TTC549 (cell line): ENCODE measurements around the gene CEP41.

Experiments
- FAIRE-seq: peaks from 2 replicates; lab custom pipeline; 2012; peaks lifted over from hg19 to GRCh38; lab: Jason Lieb, UNC

Gene CEP41

DNA sequence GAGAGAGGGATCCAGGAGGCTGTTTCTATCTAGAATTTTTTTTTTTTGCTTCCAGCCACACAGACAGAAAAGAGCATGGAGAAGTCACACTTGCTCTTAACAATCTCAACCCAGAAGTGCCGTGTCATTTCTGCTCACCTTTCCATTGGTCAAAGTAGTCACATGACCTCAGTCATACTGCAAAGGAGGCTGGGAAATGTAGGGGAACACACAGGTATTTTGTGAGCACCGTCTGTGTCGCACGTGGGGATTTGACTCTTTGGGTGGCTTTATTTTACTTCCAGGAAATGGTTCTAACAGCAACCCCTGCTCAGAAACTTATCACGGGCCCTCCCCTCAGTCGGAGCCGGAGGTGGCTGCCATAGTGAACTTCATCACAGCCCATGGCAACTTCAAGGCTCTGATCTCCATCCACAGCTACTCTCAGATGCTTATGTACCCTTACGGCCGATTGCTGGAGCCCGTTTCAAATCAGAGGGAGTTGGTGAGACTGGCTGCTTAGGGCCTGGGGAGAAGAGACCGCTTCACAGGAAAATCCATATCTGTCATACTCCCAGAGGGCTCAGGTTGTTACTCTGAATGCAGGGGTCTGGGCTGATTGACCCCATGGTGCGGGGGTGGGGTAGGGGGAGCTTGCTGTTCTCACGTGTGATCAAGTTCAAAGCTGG lies 73.6 kb downstream of the CEP41 start:
- no peak for FAIRE-seq

DNA sequence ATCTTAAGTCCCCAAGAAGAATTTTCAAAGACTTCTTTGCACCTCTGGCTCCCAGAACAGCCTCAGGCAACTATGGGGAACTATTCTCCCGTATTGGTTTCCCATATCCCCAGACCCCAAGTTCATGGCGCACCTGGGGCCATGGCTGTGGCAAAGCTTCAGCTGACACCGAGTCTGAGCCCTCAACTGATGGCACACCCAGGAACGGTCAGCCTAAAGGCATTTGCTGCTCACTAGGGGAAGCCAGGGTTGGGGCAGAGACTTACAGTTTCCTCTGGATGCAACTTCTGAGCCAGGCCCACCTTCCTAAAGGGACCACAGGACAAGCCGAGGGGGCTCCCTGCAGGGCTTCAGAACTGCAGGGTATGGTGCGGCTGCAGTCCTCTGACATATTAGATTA lies 74.3 kb downstream of the CEP41 start:
- FAIRE-seq = no peak

DNA sequence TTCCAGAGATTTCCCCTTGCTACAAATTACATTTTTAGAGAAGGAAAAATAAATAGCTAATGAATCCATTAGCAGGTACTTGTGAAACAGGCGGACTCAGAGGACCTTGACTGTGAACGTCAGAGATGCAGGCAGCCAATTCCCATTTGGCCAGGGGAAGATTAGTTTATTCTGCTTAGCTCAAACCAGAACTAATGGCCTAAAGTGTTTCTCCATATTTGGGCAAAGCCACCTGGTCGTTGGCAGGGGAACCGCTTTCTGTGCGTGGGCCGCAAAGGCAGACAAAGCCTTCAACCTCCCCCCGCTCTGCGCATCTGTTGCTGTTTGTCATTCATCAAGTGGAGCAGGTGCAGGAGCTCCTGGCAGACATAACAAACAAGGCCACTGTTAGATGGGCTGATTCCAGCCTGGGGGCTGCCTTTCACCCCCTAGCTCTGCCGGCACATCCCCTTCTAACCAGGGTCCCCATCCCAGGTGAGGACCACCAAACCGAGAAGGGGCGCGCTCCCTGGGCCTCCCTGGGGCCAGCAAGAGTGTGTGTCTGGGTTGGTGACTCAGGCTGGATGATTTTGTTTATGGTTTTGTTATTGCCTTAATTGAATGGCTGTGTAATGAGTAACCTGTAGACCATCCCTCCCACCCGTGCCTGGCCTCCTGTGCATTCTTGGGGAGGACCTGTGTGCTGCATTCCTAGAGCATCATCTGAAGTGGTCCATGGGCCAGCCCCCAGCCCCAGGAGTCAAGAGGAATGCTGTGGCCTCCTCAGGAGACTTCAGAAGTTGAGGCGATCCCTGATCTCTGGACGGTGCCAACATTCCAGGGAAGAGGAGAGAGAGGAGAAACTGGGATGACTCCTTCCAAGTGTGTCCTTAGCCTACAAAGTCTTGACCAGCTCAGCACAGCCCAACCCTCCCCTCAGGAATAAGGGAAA lies 75.0 kb downstream of the CEP41 start:
- FAIRE-seq = no peak

DNA sequence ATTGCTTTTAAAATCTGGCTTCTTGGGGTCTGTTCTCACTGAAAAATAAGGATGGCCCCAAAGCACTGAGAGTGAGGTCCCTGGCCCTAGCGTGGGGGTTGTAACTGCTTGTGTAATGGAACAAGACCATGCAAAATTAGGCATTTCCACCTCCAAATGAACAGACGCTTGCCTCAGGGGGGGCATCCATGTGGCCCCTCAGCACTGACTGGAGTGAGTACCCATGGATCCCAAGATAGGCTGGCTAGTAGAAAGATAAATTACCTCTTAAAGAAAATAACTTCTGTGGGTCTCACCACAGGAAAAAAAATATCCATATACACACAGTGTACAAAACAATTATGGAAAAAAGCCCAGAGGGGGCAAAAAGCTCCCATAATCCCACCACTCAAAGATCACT lies 75.7 kb downstream of the CEP41 start:
- no peak for FAIRE-seq

DNA sequence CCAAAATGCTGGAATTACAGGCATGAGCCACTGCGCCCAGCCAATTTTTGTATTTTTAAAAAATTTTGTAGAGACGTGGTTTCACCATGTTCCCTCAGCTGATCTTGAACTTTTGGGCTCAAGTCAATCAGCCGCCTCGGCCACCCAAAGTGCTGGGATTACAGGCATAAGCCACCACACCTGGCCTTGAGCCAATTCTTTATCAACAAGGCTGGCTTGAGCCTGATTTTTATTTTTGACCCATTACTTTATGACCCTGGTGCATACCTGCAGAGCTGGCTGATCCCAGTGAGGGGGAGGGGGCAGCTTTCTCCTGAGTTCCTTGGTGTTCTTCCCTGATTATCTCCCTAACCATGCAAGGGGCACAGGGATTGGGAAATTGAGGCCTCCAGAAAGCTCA lies 76.4 kb downstream of the CEP41 start:
- no peak for FAIRE-seq

DNA sequence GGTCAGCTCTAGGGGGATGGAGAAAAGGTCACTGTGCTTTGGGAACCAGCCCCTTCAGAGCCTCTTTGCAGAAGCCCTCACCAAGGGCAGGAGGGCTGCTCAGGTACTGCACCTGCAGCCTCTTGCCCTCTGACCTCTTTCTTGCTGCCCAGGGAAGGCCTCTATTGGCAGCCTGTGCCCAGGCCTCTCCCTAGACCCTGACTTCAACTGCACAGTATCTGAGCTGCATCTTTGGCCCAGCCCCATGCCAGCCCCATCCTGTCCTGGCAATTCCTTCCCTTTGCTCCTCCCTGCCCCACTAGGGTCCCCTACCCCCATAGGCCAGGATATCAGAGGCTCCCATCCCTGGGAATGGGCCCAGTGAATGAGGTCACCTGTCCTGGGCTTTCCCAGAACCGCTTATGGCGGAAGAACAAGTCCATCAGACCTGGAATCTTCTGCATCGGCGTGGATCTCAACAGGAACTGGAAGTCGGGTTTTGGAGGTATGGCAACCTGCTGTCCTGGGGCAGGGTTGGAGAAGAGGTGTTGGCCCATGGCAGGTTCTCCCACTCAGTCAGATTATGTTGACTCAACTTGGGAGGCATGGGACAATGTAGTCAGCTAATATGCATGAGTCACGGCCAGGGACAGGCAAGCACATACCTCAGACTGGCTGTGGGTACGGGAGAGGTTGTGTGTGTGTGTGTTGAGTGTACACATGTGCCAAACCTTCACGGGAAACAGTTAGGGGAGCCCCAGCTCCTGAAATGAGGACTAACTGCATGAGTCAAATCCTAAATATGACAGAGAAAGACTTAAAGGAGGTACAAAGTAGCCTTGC lies 77.6 kb downstream of the CEP41 start:
- FAIRE-seq = no peak

DNA sequence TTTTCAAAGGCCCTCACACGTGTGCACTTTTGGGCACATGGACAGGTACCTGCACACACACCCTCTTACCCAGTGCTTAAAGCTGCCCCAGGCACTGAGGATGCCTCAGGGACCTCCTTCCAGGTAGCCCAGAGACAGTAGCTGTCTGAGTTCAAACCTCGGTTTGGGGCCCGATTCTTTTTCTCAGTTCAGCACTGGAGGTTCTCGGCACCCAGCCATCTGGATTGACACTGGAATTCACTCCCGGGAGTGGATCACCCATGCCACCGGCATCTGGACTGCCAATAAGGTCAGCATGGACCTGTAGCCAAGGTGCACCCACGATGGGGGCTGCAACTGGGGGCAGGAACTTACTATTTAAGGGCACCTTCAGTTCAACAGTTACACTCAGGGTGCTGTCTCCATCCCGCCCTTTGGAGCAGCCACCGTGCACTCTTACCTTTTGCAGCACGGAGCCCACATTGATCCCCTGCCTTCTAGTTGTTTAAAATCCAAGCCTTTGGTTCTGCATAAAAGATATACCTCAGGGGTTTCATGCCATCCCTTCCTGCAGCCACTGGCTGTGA lies 78.5 kb downstream of the CEP41 start:
- no peak for FAIRE-seq

DNA sequence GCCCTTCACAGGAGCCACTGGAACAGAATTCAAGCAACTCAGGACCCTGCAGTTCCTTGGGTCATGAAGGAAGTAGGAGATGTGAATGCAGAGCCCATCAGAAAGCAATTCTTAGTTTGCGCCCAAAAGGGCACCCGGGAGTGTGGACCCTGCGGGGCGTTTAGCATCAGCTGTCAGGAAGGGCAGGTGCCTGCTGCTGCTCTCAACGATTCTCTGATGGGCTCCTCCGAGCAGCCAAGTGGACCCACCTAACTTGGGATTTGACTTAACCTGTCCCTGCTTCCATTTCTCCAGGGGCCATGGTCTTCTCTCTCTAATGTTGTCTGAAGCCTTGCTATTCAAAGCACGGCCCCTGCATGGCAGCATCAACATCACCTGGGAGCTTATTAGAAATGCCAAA lies 79.1 kb downstream of the CEP41 start:
- FAIRE-seq = no peak

DNA sequence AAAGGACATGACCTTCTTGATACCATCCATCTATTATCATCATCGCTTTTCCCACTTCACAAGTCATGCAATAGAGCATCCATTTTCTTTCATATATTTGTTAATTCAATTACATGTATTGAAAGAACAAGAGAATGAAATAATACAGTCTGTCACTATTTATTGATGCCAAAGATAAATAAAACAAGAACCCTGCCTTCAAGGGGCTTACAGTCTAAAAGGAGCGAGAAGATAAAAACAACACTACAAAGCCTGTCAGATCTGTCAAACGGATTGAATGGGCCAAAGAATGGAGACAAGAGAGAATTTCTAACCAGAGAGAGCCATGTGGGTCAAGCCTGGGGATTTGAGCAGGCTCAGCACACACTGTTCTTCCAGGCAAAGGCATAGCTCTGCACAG lies 80.3 kb downstream of the CEP41 start:
- FAIRE-seq = no peak

DNA sequence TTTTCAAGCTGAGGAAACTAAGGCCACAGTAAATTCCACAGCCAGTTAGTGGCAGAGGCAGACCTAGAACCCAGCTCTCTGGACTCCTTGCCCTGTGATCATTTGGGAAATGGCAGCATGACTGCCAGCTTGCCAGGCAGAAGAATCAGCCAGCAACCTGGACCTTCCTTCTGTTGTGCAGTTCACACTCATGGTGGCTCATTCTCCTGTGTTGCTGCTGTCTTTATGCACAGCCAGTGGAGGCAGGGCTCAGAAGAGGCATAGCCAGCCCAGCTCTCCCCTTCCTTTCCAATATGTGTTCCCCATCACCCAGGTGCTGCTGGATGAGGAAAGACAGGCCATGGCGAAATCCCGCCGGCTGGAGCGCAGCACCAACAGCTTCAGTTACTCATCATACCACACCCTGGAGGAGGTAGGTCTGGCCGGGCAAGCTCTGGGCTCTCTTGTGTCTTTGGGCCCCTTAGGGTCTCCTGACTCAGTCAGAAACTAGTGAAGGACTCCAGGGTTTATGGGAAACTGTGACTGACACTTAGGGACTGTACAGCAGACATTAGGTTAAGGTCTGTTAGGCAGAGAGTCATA lies 81.4 kb downstream of the CEP41 start:
- FAIRE-seq = no peak

DNA sequence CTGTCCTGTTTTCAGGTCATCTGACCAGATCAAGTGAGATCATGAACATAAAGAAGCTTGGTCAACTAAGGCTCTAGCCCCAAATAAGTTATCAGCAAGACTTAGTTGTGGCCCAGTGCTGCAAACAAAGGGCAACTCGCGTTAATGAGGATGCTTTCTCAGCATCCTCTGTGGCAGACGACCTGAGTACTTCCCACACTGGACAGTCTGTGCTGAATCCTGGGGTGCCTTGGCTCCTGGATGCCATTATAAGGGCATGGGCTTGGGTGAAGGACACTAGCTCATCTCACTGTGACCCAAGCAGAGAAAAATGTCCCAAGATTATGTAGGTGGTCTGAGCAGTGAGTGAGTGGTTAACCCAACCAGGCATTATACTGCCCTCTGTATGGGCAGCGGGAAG lies 82.3 kb downstream of the CEP41 start:
- FAIRE-seq = no peak

DNA sequence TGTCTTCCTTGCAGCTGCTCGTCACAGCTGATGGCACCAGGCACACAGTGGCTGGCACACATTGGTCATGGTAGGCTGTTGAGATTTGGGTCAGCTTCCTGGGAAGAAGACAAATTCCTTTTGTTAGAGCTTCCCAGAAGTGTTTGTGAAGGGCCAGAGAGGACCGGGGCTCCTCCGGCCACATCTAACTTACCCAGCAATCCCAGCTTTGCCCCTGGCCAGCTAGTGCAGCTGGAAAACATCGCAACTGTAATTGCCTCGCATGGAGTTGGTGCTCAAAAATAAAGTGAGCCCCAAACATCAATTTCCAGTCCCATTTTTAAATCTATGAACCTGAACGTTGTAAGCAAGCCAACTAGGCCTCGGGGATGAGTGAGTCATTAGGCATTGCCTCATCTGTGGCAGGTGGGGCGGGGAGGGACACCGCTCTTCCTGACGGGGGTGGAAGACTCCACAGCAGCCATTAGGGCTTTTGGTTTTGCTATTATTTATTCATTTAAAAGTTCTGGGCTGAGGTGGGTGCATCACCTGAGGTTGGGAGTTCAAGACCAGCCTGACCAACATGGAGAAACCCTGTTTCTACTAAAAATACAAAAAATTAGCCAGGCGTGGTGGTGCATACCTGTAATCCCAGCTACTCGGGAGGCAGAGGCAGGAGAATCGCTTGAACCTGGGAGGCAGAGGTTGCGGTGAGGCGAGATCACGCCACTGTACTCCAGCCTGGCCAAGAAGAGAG lies 83.8 kb downstream of the CEP41 start:
- FAIRE-seq = no peak

DNA sequence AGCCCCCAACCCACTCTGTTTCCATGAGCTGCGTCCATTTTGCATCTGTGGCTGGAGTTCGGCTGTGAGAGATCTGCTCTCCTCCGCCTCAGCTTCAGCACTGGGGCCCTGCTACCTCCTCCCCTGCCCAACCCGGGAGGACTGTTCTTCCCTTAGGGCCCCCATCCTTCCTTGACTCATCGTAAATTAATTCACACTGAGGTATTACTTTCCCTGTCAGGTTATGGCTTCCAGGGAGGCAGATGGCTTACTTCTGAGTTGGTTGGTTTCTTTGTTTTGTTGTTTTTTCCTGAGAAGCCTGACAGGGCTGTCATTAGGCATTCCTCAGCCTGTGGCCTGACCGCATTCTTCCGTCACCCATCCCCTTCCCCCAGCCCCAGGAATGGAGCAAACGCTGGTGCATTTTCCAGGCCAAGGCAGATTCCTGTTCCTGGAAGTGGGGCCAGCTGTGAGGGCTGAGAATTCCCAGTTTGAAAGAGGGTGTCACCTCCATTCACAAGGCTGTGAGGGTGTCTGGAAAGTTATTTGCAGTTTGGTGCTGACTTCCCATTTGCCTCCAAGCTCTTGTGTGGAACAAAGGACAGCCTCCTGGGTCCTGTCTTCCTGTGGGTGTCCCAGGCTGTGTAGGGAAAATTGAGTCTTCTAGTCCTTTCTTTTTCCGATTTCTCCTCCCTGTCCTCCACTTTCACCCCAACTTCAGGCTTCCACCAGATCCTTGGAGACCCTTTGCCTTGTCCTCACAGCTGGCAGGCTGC lies 84.5 kb downstream of the CEP41 start:
- peak; percentile 54 for FAIRE-seq

DNA sequence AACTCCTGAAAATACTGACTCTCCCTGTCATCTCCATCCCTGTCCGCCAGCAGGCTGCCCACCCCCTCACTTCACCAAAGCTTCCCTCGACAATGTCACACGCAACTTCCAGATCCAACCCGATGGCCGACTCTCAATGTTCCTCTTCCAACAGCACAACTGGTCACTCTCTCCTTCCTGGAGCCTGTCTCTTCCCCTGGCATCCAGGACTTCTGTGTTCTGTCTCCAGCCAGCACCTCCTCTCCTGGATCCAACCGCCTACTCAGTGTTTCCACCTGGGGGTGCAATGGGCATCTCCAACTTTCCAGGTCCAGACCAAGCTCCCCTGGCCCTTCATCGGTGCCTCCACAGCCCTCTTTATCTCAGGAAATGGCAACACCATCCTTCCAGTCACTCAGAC lies 87.6 kb downstream of the CEP41 start:
- no peak for FAIRE-seq

DNA sequence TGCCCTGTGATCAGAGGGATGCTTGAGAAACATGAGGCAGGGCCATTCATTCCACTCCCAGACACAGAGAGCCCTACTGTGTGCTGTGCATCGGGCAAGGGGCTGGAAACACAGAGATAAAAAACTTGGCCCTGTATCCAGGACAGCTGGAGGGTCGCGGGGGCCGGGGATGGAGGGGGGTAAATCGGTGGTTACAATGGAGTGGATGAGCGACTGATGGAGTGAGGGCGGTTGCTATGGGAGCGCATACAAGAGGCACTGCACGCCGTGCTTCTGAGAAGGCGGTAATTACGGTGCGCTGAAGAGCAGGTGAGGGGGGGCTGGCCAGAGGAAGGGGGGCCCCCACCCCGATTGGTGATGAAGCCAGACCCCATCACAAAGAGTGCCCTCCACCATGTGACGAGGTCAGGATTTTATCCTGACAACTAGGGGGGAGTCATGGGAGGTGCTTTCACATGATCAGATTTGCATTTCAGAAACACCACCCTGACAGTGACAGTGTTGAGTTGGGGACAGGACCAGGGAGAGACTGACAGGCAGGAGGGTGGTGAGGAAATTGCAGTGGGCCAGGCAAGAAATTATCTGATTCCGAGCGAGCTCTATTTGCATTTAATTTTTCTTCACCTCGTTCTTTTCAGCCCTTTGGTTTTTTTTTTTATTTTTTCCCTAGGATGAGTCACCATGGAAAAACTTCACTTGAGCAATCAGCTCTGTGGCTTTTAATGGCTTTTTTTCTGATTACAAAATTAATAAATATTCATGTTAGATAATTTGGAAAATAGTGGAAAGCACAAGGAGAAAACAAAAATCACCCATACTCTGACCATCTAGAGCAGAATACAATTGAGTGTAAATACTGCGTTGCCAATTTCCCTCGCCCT lies 88.4 kb downstream of the CEP41 start:
- no peak for FAIRE-seq

DNA sequence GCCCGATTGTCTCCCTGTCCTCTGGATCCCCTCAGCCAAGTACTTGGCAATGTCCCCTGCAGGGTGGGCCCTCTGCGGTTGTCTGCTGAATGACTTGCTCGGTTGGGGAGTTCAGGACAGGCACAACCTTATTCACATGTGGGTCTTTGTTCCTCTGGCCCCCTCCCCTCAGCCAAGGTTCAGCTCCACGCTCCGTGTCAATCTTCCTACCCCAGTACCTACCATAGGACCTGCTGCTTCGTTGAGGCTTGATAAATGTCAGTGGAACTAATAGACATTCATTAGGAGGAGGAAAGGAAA lies 89.1 kb downstream of the CEP41 start:
- no peak for FAIRE-seq

DNA sequence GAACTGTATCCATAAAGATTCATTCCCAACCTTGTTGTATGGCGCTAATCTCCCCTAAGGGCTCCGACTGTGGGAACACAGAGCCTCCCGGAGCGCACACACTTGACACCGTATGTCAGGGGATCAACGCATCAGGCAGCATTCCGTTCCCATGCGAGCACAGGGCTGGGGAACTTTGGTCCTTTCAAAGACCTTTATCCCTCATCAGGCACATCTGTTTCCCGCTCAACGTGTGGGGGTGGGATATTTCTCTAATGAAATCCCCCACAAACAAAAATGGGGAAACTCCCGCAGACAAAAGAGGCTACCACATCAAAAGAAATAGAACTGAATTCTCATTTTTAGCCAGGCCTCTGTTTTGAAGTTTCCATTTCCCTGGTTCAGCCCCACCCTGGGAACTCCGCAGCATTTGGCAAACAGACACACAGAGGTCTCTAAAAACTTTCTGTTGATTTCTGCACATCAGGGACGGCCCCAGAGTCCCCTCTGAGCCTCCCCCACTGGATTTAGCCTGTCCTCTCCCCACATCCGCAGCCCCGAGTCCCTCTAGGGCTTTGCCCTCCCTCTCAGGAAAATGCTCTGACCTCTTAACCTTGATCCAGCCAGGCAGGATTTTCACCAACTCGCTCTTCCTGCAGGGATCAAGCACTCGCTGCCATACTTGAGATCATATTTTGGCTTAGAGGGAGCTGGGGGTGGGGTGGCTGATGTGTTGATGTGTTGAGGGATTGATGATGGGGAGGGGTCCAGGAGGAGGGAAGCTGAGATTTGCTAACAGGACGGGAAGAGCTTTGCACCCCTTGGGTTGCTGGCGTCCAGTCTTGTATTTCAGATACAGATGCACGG lies 89.6 kb downstream of the CEP41 start:
- peak; percentile 88 for FAIRE-seq

DNA sequence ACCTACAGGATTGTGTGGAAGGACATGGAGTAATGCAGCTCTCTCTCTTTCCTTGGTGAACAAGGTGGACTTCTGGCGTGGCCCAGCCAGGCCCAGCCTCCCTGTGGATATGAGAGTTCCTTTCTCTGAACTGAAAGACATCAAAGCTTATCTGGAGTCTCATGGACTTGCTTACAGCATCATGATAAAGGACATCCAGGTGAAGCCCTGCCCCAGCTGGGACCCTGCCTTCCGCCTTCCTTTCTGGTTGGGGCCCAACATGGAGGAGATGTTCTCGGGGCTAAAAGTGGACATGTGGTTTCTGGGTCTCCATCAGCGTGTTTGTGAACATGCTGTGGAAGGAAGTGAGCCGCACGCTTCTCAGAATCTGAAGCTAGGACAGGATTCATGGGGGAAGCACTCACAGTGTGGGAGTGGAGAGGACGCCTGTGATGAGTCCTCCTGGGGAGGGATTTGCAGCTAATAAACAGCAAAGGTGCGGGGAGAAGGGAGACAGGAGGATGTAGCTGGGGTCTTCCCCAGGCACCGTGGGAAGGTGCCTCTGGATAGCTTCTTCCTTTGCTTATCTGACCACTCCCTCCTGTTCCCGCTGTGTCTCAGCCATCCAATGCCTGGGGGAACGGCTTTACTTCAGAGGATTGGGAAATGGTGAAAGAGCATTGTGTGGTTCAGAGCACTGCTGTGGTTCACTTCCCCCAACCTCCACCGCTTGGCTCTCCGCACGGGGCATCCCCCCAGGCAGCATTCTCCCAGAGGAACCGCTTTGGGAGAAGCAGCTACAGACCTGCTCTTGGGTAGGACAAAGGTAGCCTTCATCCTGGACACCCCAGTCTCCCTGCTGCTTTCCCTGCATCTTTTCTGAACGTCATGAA lies 90.7 kb downstream of the CEP41 start:
- FAIRE-seq = peak; percentile 79
